Measurements from ENCODE around the gene RIMS1.

RIMS1 gene

DNA sequence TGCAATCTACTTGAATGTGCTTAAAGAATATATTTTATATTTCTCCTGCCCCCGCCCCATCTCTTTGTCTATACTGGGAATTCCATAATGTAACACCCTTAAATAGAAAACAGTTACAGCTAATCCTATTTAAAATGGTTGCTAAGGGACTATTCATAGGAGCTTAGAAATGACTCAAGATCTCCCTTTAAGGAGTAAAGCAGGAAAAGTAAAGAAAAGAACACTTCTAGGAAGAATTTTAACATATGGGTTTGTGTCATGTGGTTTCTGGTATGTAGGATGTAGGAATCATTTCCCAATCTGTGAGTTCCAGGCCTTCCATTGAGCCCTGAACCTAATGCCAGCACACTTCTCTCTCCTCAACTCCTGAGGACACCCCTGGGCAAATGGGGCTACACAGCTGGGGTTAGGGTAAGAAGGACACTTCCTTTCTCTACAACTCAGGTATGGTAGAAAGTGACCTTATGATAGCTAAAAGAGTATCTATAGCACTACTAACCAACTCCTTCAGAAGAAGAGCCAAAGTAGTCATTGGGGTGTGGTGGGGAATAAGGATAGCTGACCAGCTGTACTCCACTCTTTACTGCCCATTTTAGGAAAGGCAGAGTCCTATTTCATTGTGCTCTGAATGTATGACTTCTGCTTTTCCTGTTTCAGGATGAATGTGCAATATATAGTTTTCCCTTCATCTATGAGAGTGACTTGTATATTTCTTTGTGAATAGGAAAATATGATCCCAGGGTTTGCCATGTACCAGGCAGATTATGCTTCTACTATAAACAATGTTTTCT, 27.3 kb downstream of the RIMS1 start:
- TF ChIP-seq, protein P1, sequence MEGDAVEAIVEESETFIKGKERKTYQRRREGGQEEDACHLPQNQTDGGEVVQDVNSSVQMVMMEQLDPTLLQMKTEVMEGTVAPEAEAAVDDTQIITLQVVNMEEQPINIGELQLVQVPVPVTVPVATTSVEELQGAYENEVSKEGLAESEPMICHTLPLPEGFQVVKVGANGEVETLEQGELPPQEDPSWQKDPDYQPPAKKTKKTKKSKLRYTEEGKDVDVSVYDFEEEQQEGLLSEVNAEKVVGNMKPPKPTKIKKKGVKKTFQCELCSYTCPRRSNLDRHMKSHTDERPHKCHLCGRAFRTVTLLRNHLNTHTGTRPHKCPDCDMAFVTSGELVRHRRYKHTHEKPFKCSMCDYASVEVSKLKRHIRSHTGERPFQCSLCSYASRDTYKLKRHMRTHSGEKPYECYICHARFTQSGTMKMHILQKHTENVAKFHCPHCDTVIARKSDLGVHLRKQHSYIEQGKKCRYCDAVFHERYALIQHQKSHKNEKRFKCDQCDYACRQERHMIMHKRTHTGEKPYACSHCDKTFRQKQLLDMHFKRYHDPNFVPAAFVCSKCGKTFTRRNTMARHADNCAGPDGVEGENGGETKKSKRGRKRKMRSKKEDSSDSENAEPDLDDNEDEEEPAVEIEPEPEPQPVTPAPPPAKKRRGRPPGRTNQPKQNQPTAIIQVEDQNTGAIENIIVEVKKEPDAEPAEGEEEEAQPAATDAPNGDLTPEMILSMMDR (IDR thresholded peaks at IDR 0.05; ENCODE audit: low read depth, low read length): no peak
- no peak for DNase-seq (ENCODE audit: extremely low read depth, low read depth)

DNA sequence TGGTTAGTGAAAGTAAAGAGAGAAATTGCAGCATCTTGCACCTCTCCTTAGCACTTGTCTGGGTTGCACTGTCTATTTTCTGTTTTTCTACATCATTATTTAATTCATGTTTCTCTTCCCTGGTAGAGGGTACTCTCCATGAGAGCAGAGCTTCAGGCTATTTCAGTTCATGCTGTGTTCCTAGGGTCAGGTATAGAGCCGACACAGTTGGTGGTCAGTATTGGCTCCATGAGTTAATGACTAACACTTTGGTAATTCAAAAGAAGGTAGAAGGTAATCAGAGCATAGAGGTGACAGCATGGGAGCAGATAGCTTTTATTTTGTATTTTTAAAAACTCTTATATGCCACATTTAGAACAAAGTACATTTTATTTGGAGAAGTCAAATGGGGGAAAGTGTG, 42.7 kb downstream of the RIMS1 start:
- TF ChIP-seq, protein P1 (IDR thresholded peaks at IDR 0.05; ENCODE audit: low read depth, low read length): no peak
- no peak for DNase-seq (ENCODE audit: extremely low read depth, low read depth)

GRCh38 chr6:71933881-71934280, 47.5 kb downstream of the RIMS1 start:
- TF ChIP-seq, protein P1 (IDR thresholded peaks at IDR 0.05; ENCODE audit: low read depth, low read length): no peak
- DNase-seq (ENCODE audit: extremely low read depth, low read depth): no peak

DNA sequence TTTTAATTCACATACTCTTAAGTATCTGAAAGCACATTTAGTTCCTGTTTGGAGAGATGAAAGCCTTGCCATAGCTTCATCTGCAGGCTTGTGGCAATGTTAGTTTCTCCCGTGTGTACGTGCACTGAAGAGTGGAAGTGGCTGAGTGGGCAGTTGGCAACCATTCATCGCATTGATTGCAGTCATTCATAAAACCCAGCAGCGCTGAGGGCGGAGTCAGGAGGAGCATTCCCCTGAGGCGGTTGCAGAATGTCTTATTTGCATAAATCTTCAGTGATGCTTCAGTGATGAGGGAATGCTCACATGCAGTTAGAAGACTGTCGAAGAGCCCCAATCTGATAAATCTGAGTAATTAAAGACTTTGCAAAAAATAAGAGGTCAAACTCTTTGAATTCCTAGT, 79.1 kb downstream of the RIMS1 start:
- DNase-seq (ENCODE audit: extremely low read depth, low read depth): no peak
- TF ChIP-seq, protein P1 (IDR thresholded peaks at IDR 0.05; ENCODE audit: low read depth, low read length): no peak

DNA sequence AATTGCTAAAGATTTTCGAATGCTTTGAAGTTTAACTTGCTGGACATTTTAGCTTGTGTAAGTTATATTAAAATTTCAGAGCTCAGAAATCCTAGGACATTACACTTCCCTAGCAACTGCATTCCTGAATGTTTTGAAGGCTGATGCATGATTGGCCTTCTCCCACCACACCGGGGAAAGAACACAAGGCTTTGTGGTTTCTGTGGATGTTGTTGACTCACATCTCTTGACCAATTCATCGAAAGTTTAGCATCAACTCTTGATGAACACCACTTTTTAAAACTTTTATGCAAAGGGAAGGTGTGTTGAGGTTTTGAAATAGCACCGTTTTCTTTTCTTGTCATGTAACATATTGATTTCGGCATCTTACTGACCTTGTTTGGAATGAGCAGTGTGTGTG, 81.1 kb downstream of the RIMS1 start:
- DNase-seq (ENCODE audit: extremely low read depth, low read depth): no peak
- TF ChIP-seq, protein P1 (IDR thresholded peaks at IDR 0.05; ENCODE audit: low read depth, low read length): no peak

- TF ChIP-seq, protein P1 (IDR thresholded peaks at IDR 0.05; ENCODE audit: low read depth, low read length): no peak
- DNase-seq (ENCODE audit: extremely low read depth, low read depth): no peak
Observed at GRCh38 chr6:71977884-71978283, 91.5 kb downstream of the RIMS1 start.

GRCh38 chr6:71979911-71980310, 93.6 kb downstream of the RIMS1 start:
- TF ChIP-seq, protein P1 (IDR thresholded peaks at IDR 0.05; ENCODE audit: low read depth, low read length): no peak
- DNase-seq (ENCODE audit: extremely low read depth, low read depth): no peak
